CD4-positive, alpha-beta T cell treated with Interleukin-6 at 100 ng/mL for 8 hours (primary cell): ENCODE results near the gene SMOC2.

ENCODE experiments used
- DNase-seq: peaks from one replicate; pipeline ENCODE4 v3.0.0-alpha.2; 2020; ENCODE audit warnings: mixed read lengths, low spot score

The SMOC2 gene

GRCh38 chr6:168574075-168574698 is 133.2 kb downstream of the SMOC2 start:
- DNase-seq = no peak

DNA sequence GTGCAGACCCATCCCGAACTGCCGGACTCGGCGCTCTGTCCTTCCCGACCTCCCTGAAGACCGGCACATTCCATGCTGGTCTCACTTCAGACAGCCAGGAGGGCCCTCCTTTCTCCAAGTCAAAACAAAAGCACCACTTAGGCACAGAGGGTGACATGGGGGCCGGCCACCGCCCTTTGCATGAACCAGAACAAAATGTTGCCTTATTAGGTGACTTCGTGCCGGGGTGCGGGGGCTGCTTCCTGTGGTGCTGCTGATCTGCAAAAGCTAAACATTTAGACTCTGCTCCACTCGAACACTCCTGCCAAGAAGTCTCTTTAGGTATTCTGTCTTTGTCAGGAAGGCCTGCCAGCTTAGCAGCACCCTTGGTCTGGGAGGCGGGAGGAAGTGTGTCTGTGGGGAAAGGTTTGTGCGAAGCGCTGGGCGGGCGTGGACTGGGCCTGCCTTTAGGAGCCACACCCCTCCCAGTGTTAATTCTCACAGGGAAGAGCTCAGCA is 133.8 kb downstream of the SMOC2 start:
- no peak for DNase-seq

- no peak for DNase-seq
Observed at GRCh38 chr6:168575346-168576098, 134.5 kb downstream of the SMOC2 start.

DNA sequence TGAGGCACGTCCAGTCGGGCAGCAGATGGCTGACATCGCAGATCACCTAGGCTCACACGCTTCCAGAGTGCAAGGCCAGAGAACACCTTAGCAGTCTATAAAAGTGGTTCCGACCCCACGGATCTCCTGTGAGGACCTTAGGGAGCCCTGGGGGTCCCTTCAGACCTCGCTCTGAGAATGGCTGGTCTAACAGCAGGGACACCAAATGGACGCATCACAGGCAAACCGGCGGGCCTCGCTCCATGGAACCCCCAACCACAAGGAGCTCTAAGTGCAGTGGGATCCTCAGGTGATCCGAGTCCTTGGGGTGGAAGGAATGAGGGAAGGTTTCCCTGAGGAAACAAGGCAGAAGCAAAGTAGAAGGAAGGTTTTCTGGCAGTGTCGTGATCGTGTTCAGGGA is 135.4 kb downstream of the SMOC2 start:
- DNase-seq = no peak

GRCh38 chr6:168577496-168577895 is 136.5 kb downstream of the SMOC2 start:
- DNase-seq = no peak

DNA sequence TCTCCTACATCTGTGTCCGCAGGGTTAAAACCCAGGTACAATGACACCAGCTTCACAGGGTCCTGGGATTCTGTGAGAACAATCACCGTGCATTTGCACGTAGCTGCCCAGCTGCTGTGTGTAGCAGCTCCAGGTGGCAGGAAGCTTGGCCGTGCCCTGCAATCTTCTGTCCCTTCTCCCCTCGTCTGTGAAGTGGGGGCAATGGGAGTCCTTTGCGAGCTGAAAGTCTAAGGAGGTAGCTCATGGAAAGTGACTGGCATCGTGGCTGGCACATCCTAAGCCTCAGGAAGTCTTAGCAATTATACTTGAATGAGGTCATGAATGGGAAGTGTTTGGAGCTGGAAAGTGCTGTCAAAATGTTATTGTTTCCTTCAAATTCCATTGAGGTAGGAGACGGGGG is 137.1 kb downstream of the SMOC2 start:
- DNase-seq = no peak

GRCh38 chr6:168581236-168581635 is 140.3 kb downstream of the SMOC2 start:
- no peak for DNase-seq

GRCh38 chr6:168581706-168582105 is 140.7 kb downstream of the SMOC2 start:
- no peak for DNase-seq

DNA sequence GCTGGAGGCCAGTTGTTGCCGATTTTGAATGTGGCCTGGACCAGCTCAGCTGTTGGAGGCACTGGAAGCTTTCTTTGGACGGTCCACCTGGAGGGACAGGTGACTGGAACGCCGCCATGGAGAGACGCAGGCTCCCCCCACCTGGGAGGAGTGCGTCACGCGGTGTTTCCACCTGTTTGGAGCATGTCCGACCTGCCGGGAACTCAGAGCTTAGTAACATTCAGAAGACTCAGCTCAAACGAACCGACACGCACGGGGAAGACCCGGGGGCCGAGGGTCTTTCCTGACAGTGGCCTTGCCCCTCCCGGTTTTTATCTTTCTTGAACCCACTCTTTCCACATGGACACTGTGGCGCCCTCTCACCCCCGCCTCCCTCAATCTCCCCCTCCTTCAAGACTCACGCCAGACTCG is 141.6 kb downstream of the SMOC2 start:
- no peak for DNase-seq

DNA sequence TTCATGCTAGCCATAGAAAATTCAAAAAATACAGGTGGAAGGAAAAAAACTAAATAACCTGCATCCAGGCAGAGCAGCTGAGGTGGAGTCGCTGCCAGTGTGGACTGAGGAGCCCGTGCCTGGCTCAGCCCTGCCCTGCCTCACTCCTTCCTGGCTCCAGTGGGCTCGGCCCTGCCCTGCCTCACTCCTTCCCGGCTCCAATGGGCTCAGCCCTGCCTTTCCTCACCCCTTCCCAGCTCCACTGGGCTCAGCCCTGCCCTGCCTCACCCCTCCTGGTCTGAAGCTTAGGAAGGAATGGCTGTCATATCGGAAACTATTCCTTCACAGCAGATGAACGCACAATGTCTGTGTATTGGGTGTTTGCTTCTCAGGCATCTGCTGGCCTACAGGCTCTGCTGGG is 142.1 kb downstream of the SMOC2 start:
- DNase-seq = no peak

GRCh38 chr6:168583821-168584220 is 142.8 kb downstream of the SMOC2 start:
- no peak for DNase-seq

DNA sequence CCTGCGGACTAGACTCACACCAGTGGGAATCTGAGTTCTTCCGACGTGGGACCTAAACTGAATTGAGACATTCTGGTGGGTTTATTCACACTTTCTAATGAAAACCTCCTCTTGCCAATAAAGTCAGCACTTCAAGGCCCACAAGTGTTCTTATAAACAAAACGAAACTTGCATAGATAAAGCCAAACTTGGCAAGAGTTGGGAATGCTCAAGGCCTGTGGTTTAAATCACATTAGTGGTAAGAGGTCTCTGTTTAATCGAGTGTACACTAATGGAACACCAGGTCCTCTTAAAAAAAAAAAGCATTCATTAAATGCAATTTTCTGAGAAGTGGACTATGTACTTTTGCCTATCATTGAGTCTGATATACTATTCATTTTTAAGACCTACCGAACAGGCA is 143.3 kb downstream of the SMOC2 start:
- DNase-seq = no peak

GRCh38 chr6:168584671-168585070 is 143.7 kb downstream of the SMOC2 start:
- no peak for DNase-seq

- no peak for DNase-seq
Observed at GRCh38 chr6:168585441-168585840, 144.5 kb downstream of the SMOC2 start.

- DNase-seq = no peak
Observed at GRCh38 chr6:168589275-168589674, 148.3 kb downstream of the SMOC2 start.

- DNase-seq = no peak
Observed at GRCh38 chr6:168590406-168590805, 149.4 kb downstream of the SMOC2 start.

- DNase-seq = no peak
Observed at GRCh38 chr6:168596344-168596743, 155.4 kb downstream of the SMOC2 start.

DNA sequence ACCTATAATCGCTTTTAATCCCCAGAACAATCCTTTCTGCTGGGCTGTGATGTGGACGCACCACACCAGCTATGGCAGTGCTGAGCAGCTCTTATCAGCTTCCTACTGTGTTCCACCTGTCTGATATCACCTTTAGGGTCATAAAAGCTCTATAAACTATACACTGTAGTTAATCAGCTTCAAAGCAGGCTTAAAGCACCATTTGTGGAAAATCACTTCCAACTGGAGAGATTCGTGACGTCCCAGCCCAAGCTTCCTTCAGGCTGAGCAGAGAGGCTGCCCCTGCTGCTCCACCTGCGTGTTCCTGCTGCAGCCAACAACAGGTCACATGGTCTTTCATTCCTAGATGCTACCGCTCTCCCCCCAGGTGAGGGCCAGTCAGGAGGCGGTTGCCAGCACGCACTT is 156.5 kb downstream of the SMOC2 start:
- DNase-seq = no peak

DNA sequence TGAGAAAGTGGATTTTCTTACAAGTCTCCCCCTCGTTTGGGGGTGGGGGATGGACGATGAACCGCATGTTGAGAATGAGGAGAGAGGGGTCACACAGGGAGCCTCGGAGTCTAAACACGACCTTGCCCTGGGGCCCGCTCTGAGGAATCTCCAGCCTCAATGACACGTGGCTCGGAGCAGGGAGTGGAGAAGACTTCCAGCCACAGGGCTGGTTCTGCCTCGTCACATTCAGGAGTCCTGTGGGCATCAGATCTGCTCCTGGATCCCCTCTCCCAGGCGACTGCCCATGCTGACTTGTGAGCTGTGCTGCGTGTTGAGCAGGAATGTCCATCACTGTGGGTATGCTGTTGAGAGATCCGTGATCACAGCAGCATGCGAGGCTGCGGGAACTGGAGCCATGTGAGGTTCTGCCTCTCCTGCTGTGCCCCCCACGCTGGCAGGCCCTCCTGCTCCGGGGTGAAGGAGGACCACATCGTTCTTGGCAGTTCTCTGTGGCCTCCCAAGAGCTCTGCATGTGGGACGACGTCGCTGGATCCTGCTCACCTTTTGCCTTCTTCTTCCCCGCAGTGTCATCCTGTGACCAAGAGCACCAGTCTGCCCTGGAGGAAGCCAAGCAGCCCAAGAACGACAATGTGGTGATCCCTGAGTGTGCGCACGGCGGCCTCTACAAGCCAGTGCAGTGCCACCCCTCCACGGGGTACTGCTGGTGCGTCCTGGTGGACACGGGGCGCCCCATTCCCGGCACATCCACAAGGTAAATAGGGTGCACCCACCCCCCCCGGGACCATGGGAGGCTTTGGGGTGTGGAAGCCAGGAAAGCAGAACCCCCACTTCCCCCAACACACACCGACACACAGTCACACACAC is 157.5 kb downstream of the SMOC2 start:
- no peak for DNase-seq

DNA sequence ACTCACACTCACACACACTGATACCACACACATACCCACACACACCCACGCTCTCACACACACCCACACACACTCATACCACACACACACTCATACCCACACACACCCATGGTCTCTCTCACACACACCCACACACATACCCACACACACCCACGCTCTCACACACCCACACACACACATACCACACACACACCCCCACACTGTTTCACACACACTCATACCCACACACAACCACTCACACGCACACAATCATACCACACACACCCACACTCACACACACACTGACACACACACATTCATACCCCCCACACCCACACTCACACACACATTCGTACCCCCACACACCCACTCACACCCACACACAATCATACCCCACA is 158.1 kb downstream of the SMOC2 start:
- DNase-seq = no peak

DNA sequence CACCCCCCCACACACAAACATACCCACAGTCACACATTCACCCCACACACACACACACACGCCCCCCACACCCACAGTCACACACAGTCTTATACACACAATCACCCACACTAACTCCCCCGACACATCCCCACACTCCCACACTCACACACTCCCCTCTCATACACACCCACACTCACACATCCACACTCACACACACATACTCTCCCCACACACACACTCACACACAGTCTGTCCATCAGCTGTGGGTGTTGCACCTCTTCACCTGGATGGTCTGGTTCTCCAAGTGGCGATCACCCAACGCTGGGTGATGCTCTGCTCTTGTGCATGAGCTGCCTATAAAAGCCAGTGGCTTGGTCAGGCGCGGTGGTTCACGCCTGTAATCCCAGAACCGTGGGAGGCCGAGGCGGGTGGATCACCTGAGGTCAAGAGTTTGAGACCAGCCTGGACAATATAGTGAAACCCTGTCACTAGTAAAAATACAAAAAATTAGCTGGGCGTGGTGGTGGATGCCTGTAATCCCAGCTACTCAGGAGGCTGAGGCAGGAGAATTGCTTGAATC is 158.9 kb downstream of the SMOC2 start:
- DNase-seq = no peak

DNA sequence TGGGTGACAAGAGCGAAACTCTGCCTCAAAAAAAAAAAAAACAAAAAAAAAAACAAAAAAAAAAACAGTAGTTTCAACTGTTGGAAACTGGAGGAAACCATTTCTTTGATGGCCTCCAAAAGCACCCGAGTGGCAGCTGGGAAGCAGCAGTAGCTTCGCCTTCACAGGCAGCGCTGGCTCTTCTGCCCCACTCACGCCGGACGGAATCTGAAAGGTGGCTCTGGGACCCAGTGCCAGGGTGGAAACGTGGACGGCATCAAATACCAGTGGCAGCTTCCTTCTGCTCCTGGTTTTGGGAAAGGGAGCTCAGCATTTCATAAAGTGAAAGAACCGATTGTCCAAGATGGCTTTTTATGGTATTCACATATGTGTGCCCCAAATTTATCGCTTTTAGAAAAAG is 159.4 kb downstream of the SMOC2 start:
- DNase-seq = no peak
